ENCODE measurements around the gene KNCN.

KNCN gene

GRCh38 chr1:46580140-46580903 is 28.9 kb upstream of the KNCN start:
- Histone ChIP-seq H3K4me3 (ENCODE audit: low read length) (no peak overlapping the region), H3K4me1 (ENCODE audit: insufficient read depth, low read length) (no peaks in the 10 kb centered on the region), H3K36me3 (ENCODE audit: insufficient read depth, low read length) (peaks cover 15% of the 10 kb centered on the region), H3K27me3 (ENCODE audit: insufficient read depth, low read length) (no peaks in the 10 kb centered on the region), H2AFZ (ENCODE audit: low read depth, low read length) (no peak overlapping the region), H3K9me3 (ENCODE audit: low read length) (no peaks in the 10 kb centered on the region)

DNA sequence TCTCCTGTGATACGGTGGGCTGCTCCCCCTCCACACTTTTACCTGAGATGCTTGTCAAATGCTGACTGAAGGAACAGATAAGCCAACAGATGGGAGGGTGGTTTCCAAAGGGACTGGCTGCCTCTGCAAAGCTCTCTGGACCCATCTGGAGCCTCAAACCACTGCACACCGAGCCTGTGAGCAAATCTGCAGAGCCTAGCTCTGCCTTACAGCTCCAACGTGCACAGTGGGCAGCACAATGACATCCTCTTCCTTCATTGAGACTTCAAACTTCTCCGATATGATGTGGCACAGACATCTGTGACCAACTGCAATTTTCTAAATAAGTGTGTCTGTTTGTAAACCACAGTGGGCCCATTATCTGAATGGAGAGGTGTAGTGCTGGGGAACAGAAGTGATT is 26.2 kb upstream of the KNCN start:
- no peak overlapping the region for H2AFZ ChIP-seq (ENCODE audit: low read depth, low read length)
- no peaks in the 10 kb centered on the region for H3K9me3 ChIP-seq (ENCODE audit: low read length)
- no peaks in the 10 kb centered on the region for H3K4me1 ChIP-seq (ENCODE audit: insufficient read depth, low read length)
- no peaks in the 10 kb centered on the region for H3K27me3 ChIP-seq (ENCODE audit: insufficient read depth, low read length)
- H3K4me3 ChIP-seq (ENCODE audit: low read length): no peak overlapping the region
- peaks cover 12% of the 10 kb centered on the region for H3K36me3 ChIP-seq (ENCODE audit: insufficient read depth, low read length)

- H2AFZ ChIP-seq (ENCODE audit: low read depth, low read length): no peak overlapping the region
- no peaks in the 10 kb centered on the region for H3K4me1 ChIP-seq (ENCODE audit: insufficient read depth, low read length)
- no peak overlapping the region for H3K4me3 ChIP-seq (ENCODE audit: low read length)
- no peaks in the 10 kb centered on the region for H3K27me3 ChIP-seq (ENCODE audit: insufficient read depth, low read length)
- H3K36me3 ChIP-seq (ENCODE audit: insufficient read depth, low read length): peaks cover 9% of the 10 kb centered on the region
- no peaks in the 10 kb centered on the region for H3K9me3 ChIP-seq (ENCODE audit: low read length)
These were observed 25.1 kb upstream of the KNCN start for GRCh38 chr1:46576596-46576995.

- Histone ChIP-seq H3K27me3 (ENCODE audit: insufficient read depth, low read length) (no peaks in the 10 kb centered on the region), H3K4me3 (ENCODE audit: low read length) (no peak overlapping the region), H3K4me1 (ENCODE audit: insufficient read depth, low read length) (no peaks in the 10 kb centered on the region), H3K9me3 (ENCODE audit: low read length) (no peaks in the 10 kb centered on the region), H3K36me3 (ENCODE audit: insufficient read depth, low read length) (peaks cover 9% of the 10 kb centered on the region), H2AFZ (ENCODE audit: low read depth, low read length) (no peak overlapping the region)
These were observed 24.3 kb upstream of the KNCN start for GRCh38 chr1:46575778-46576177.

DNA sequence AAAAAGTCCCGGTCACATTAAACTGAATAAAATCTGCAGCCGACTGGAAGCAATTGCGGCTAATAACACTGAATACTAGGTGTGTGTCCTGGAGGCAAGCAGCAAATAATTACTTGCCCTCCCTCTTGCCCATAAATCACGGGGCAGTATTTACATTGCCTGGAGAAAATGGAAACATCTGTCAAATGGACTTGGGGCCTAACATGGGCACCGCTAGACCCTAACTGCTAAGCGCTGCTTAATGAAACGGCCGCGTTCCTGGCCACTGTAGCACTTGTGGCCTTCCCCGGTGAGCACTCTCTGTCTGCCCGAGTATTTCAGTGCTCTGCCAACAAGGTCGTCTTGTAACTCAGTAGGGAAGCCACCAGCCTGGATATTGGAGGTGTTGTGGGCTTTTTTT is 23.9 kb upstream of the KNCN start:
- Histone ChIP-seq H3K36me3 (ENCODE audit: insufficient read depth, low read length) (peaks cover 7% of the 10 kb centered on the region), H3K9me3 (ENCODE audit: low read length) (no peaks in the 10 kb centered on the region), H3K4me3 (ENCODE audit: low read length) (no peak overlapping the region), H3K27me3 (ENCODE audit: insufficient read depth, low read length) (no peaks in the 10 kb centered on the region), H2AFZ (ENCODE audit: low read depth, low read length) (no peak overlapping the region), H3K4me1 (ENCODE audit: insufficient read depth, low read length) (no peaks in the 10 kb centered on the region)

- no peaks in the 10 kb centered on the region for H3K27me3 ChIP-seq (ENCODE audit: insufficient read depth, low read length)
- no peaks in the 10 kb centered on the region for H3K36me3 ChIP-seq (ENCODE audit: insufficient read depth, low read length)
- no peaks in the 10 kb centered on the region for H3K4me1 ChIP-seq (ENCODE audit: insufficient read depth, low read length)
- H3K4me3 ChIP-seq (ENCODE audit: low read length): no peak overlapping the region
- H3K9me3 ChIP-seq (ENCODE audit: low read length): no peaks in the 10 kb centered on the region
- H2AFZ ChIP-seq (ENCODE audit: low read depth, low read length): no peak overlapping the region
These were observed 20.3 kb upstream of the KNCN start for GRCh38 chr1:46571691-46572225.

- Histone ChIP-seq H3K27me3 (ENCODE audit: insufficient read depth, low read length) (no peaks in the 10 kb centered on the region), H3K9me3 (ENCODE audit: low read length) (peaks cover 2% of the 10 kb centered on the region), H3K36me3 (ENCODE audit: insufficient read depth, low read length) (no peaks in the 10 kb centered on the region), H3K4me3 (ENCODE audit: low read length) (no peak overlapping the region), H2AFZ (ENCODE audit: low read depth, low read length) (no peak overlapping the region), H3K4me1 (ENCODE audit: insufficient read depth, low read length) (no peaks in the 10 kb centered on the region)
These were observed 18.7 kb upstream of the KNCN start for GRCh38 chr1:46569884-46570725.

- Histone ChIP-seq H2AFZ (ENCODE audit: low read depth, low read length) (no peak overlapping the region), H3K9me3 (ENCODE audit: low read length) (peaks cover 2% of the 10 kb centered on the region), H3K4me1 (ENCODE audit: insufficient read depth, low read length) (no peaks in the 10 kb centered on the region), H3K36me3 (ENCODE audit: insufficient read depth, low read length) (peaks cover 3% of the 10 kb centered on the region), H3K4me3 (ENCODE audit: low read length) (no peak overlapping the region), H3K27me3 (ENCODE audit: insufficient read depth, low read length) (no peaks in the 10 kb centered on the region)
These were observed 17.7 kb upstream of the KNCN start for GRCh38 chr1:46569116-46569515.

- H3K4me1 ChIP-seq (ENCODE audit: insufficient read depth, low read length): no peaks in the 10 kb centered on the region
- H3K4me3 ChIP-seq (ENCODE audit: low read length): no peak overlapping the region
- H3K36me3 ChIP-seq (ENCODE audit: insufficient read depth, low read length): peaks cover 3% of the 10 kb centered on the region
- no peaks in the 10 kb centered on the region for H3K27me3 ChIP-seq (ENCODE audit: insufficient read depth, low read length)
- H2AFZ ChIP-seq (ENCODE audit: low read depth, low read length): no peak overlapping the region
- peaks cover 2% of the 10 kb centered on the region for H3K9me3 ChIP-seq (ENCODE audit: low read length)
These were observed 17.0 kb upstream of the KNCN start for GRCh38 chr1:46568461-46568891.

DNA sequence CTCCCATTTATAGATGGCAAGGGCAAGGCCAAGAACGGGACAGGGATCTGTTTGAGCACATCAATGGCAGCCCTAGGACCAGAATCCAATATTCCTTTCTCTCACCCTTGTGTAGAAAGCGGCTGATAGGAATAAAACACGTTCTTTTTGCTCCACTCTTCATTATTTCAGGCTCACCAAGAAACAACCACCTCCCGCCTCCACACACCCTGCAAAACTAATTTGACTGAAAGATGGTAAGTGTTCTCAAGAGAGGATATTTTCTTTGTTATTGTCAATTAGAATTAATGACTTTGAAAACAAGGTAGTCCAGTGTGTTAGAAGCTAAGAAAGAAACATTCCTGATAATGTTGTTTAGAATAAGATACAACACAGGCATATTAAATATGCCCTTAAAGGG is 11.9 kb upstream of the KNCN start:
- H2AFZ ChIP-seq (ENCODE audit: low read depth, low read length): no peak overlapping the region
- H3K36me3 ChIP-seq (ENCODE audit: insufficient read depth, low read length): peaks cover 15% of the 10 kb centered on the region
- no peaks in the 10 kb centered on the region for H3K27me3 ChIP-seq (ENCODE audit: insufficient read depth, low read length)
- H3K4me3 ChIP-seq (ENCODE audit: low read length): no peak overlapping the region
- peaks cover 2% of the 10 kb centered on the region for H3K9me3 ChIP-seq (ENCODE audit: low read length)
- H3K4me1 ChIP-seq (ENCODE audit: insufficient read depth, low read length): peaks cover 10% of the 10 kb centered on the region

DNA sequence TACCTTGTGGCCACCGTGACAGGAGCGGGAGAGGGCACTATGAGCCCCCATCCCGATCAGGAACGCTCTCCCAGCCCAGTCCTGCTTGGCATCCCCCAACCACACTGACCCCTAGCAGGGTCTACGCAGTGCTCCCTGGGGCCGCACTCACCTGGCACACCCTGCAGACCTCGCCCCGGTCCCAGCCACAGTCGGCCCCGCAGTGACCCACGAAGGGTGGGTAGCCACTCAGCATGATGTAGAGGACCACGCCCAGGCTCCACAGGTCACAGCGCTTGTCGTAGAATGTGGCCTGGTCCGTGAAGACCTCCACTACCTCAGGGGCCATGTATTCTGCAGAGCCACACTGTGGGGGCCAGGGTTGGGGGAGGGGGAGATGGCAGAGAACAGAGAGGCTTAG is 11.1 kb upstream of the KNCN start:
- Histone ChIP-seq H3K4me3 (ENCODE audit: low read length) (no peak overlapping the region), H3K9me3 (ENCODE audit: low read length) (peaks cover 2% of the 10 kb centered on the region), H3K27me3 (ENCODE audit: insufficient read depth, low read length) (no peaks in the 10 kb centered on the region), H2AFZ (ENCODE audit: low read depth, low read length) (no peak overlapping the region), H3K36me3 (ENCODE audit: insufficient read depth, low read length) (peaks cover 15% of the 10 kb centered on the region), H3K4me1 (ENCODE audit: insufficient read depth, low read length) (peaks cover 18% of the 10 kb centered on the region)

GRCh38 chr1:46558966-46559365 is 7.5 kb upstream of the KNCN start:
- Histone ChIP-seq H3K4me1 (ENCODE audit: insufficient read depth, low read length) (peaks cover 23% of the 10 kb centered on the region), H3K27me3 (ENCODE audit: insufficient read depth, low read length) (no peaks in the 10 kb centered on the region), H3K9me3 (ENCODE audit: low read length) (no peaks in the 10 kb centered on the region), H2AFZ (ENCODE audit: low read depth, low read length) (no peak overlapping the region), H3K36me3 (ENCODE audit: insufficient read depth, low read length) (peaks cover 12% of the 10 kb centered on the region), H3K4me3 (ENCODE audit: low read length) (no peak overlapping the region)
